Endothelial cell of umbilical vein (primary cell): ENCODE measurements around the gene COQ5. TPM values are rescaled to one million over a fixed set of nuclear protein-coding genes. Genes with fewer than 3 reads are reported as not detected.

ENCODE experiments used
- BruUV-seq: library from RNA; stranded (reverse); fragments of 400-500 nt; replicated peaks from 2 replicates; lab custom pipeline; 2021; lab: Mats Ljungman, UMichigan
- CTCF ChIA-PET: fragments of 300-600, 350-600 bp; sonication (Branson Sonifier 250); formaldehyde crosslinking; loops from one replicate; lab custom pipeline; 2021; ENCODE audit warnings: antibody characterized with exemption, inconsistent platforms; lab: Charles Lee
- POLR2A ChIA-PET: fragments of 300-600, 350-600 bp; sonication (Branson Sonifier 250); formaldehyde crosslinking; loops from one replicate; lab custom pipeline; 2021; ENCODE audit warnings: antibody characterized with exemption, inconsistent platforms; lab: Charles Lee
- DNase-seq: peaks from one replicate; pipeline ENCODE4 v3.0.0-alpha.2; 2011; ENCODE audit warnings: low read depth, low spot score
- FAIRE-seq: peaks from 2 replicates; lab custom pipeline; 2011; peaks lifted over from hg19 to GRCh38; lab: Jason Lieb, UNC
- H2AFZ ChIP-seq: 2 replicates; pipeline ENCODE4 v1.6.0; 2012; ENCODE audit warnings: low read depth, low read length, control low read depth, inconsistent platforms
- H3K27ac ChIP-seq: 2 replicates; pipeline ENCODE4 v1.5.1; 2011; ENCODE audit warnings: low read depth, mild to moderate bottlenecking, control low read depth, low read length, moderate library complexity; ENCODE audit not compliant: insufficient read depth
- H3K27me3 ChIP-seq, 2 experiments: 2 replicates each; pipeline versions ENCODE4 v1.6.0 to v1.6.1; 2011; ENCODE audit warnings: low read length in 2 of 2, mixed read lengths in 1 of 2; ENCODE audit not compliant: control insufficient read depth in 2 of 2, insufficient read depth in 2 of 2
- H3K36me3 ChIP-seq, 2 experiments: 2 replicates in 1 of 2; 3 replicates in 1 of 2; pipeline ENCODE4 v1.5.1; 2011; ENCODE audit warnings: low read length in 2 of 2, mild to moderate bottlenecking in 1 of 2, moderate library complexity in 1 of 2; ENCODE audit not compliant: control insufficient read depth in 2 of 2, insufficient read depth in 2 of 2; ENCODE audit errors: extremely low read depth in 1 of 2
- H3K4me1 ChIP-seq: 3 replicates; pipeline ENCODE4 v1.5.1; 2011; ENCODE audit warnings: mild to moderate bottlenecking, low read length; ENCODE audit not compliant: control insufficient read depth, insufficient read depth; ENCODE audit errors: extremely low read depth
- H3K4me2 ChIP-seq: 2 replicates; pipeline ENCODE4 v1.6.1; 2011; ENCODE audit warnings: low read length, control low read depth, mixed read lengths; ENCODE audit not compliant: insufficient read depth
- H3K4me3 ChIP-seq, 3 experiments: fragments of 200-600 bp in 1 of 3; sonication (generic), shearing (Covaris generic) in 1 of 3; replicated peaks in 1 of 3; 2 replicates each; pipeline ENCODE4 v1.5.1; 2011 to 2016; ENCODE audit warnings: control low read depth in 3 of 3, low read length in 3 of 3, mild to moderate bottlenecking in 2 of 3, inconsistent platforms in 1 of 3, low read depth in 1 of 3, moderate library complexity in 1 of 3; ENCODE audit not compliant: insufficient read depth in 1 of 3
- H3K79me2 ChIP-seq: 2 replicates; pipeline ENCODE4 v1.6.0; 2012; ENCODE audit warnings: low read length, inconsistent platforms; ENCODE audit not compliant: control insufficient read depth, insufficient read depth
- H3K9ac ChIP-seq: replicated peaks from 2 replicates; pipeline ENCODE3; 2011; ENCODE audit warnings: low read length, control low read depth; ENCODE audit not compliant: insufficient read depth; ENCODE audit errors: extremely low read depth
- H3K9me1 ChIP-seq: replicated peaks from 3 replicates; pipeline ENCODE4 v1.6.0; 2011; ENCODE audit warnings: mild to moderate bottlenecking, low read length; ENCODE audit not compliant: control insufficient read depth, insufficient read depth; ENCODE audit errors: extremely low read depth
- H3K9me3 ChIP-seq: replicated peaks from 2 replicates; pipeline ENCODE4 v1.5.1; 2012; ENCODE audit warnings: low read length, inconsistent platforms; ENCODE audit not compliant: control insufficient read depth, insufficient read depth
- H4K20me1 ChIP-seq: replicated peaks from 2 replicates; pipeline ENCODE3; 2011; ENCODE audit warnings: mild to moderate bottlenecking, low read length; ENCODE audit not compliant: control insufficient read depth, insufficient read depth; ENCODE audit errors: extremely low read depth
- CTCF ChIP-seq, 2 donors: IDR thresholded peaks; 1 replicate in 1 of 2; 2 replicates in 1 of 2; pipeline ENCODE4 v1.5.1; 2011; ENCODE audit warnings: low read length in 2 of 2, mild to moderate bottlenecking in 2 of 2, moderate library complexity in 2 of 2, control low read depth in 1 of 2, inconsistent platforms in 1 of 2, low read depth in 1 of 2; ENCODE audit not compliant: insufficient read depth in 1 of 2; ENCODE audit errors: extremely low read depth in 1 of 2
- POLR2AphosphoS5 ChIP-seq: IDR thresholded peaks from 2 replicates; pipeline ENCODE4 v1.6.1; 2012; ENCODE audit warnings: low read depth, mild to moderate bottlenecking, control low read depth, low read length, moderate library complexity; ENCODE audit not compliant: insufficient read depth
- dilution Hi-C: fragments of 300-500 bp; cut with MboI; formaldehyde crosslinking; loops from one replicate; pipeline ENCODE4 v1.15.0; 2019; ENCODE audit warnings: low sequenced_read_pairs; ENCODE audit not compliant: extremely low pct_ligation_motif_present
- intact Hi-C: fragments of 100-400 bp; cut with micrococcal nuclease; formaldehyde crosslinking; loops from one replicate; pipeline ENCODE4 v1.10.0; 2022
- polyA plus RNA-seq, 4 experiments: library from polyadenylated mRNA; depleted of rRNA in 3 of 4; stranded (reverse) in 3 of 4; unstranded in 1 of 4; fragments of >200 nt; gene quantifications; 2 replicates each; pipeline versions ENCODE4 v1.2.1 to v1.2.3, GENCODE V29; 2011 to 2012; ENCODE audit warnings: missing spikeins in 1 of 4
- total RNA-seq: library from RNA; stranded (reverse); gene quantifications from 2 replicates; pipeline ENCODE4 v1.2.3, GENCODE V29; 2021

COQ5 gene
- total and polyA plus RNA-seq, 2 donors (not counting 3 experiments of a cell fraction or from before 2014, with no cell fraction given) = 19.7 to 23.7 TPM

GRCh38 chr12:120538281-120539156 is 9.6 kb upstream of the COQ5 start:
- H3K4me2 ChIP-seq = peak overlapping the region; percentile 96
- TF ChIP-seq POLR2AphosphoS5 = peak; percentile 22
- TF ChIP-seq CTCF (IDR thresholded peaks at IDR 0.05; ENCODE audit: extremely low read depth in 1 of 2, insufficient read depth in 1 of 2, low read depth in 1 of 2, low read length in 2 of 2) = no peak
- dilution Hi-C loops = no loop called here
- H3K9me1 ChIP-seq = no peaks in the 10 kb centered on the region
- peak overlapping the region; percentile 51 for H3K9ac ChIP-seq
- no peaks in the 10 kb centered on the region for H3K27me3 ChIP-seq
- FAIRE-seq (peak; percentile 88), DNase-seq (peak; percentile 90)
- H3K36me3 ChIP-seq = no peaks in the 10 kb centered on the region
- no TSS peak for BruUV-seq
- intact Hi-C loops = loop anchor here (1.0 kb wide), 1 partner anchor 43 kb away; the partner anchor contains the start of gene POP5
- peak overlapping the region; percentile 26 for H3K27ac ChIP-seq
- ChIA-PET CTCF (interaction anchor here (0.9 to 1.4 kb wide), 3 partner anchors 10 to 12 kb away, joined by 3 to 5 read pairs (median 3); partner anchors contain the start of gene COQ5), POLR2A (interaction anchor here (0.6 to 1.9 kb wide), 4 partner anchors 9 to 43 kb away, joined by 3 to 7 read pairs (median 3); partner anchors contain the start of gene DYNLL1)
- no peaks in the 10 kb centered on the region for H3K9me3 ChIP-seq
- H4K20me1 ChIP-seq = peaks cover 18% of the 10 kb centered on the region
- no peak overlapping the region for H2AFZ ChIP-seq
- H3K79me2 ChIP-seq = peaks cover 92% of the 10 kb centered on the region
- peaks cover 52% of the 10 kb centered on the region for H3K4me1 ChIP-seq
- peak overlapping the region in 1 of 3 experiments; percentile 60 for H3K4me3 ChIP-seq
